ENCODE results near the gene MAMDC4.
"Not testable (repeated sequence)": the region's sequence is repeated elsewhere in the genome, so short reads cannot be mapped to it uniquely, and the experiment has no call there.

The MAMDC4 gene

DNA sequence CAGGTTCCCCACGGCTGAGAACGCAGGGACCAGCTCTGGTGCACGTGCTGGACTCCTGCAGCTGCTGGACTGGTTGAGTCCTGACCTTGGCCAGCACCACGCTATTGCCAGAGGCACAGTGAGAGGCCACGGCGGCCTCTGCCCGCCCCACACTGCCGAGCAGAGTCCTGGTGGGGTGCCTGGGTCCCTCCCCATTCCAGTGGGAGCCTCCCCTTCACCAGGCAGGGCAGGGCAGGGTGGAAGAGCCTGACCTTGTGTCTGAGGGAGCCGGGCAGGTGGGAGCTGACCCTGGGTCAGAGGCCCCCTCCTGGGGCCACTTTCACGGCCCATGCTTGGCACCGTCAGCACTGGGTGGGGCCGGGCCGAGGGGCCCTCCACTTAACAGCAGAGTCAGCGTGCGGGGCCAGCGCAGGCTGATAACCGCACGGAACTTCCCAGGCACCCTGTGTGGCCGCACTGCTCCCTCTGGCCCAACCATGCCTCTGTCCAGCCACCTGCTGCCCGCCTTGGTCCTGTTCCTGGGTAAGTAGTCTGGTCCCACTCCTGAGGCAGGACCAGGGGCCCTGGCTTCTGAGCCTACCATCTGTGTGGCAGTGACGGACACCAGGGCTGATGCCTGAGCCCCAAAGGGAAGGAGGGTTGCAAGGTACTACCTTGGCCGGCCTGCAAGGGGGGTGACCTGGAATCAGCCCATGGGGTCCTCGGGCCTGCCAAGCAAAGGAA is at the start of gene MAMDC4:
Gene MAMDC4 (plus strand): TSS at position 406 of the 723 bp plus-strand sequence. CDS start 71 bp downstream, at position 477.
- DNase-seq = no peak

DNA sequence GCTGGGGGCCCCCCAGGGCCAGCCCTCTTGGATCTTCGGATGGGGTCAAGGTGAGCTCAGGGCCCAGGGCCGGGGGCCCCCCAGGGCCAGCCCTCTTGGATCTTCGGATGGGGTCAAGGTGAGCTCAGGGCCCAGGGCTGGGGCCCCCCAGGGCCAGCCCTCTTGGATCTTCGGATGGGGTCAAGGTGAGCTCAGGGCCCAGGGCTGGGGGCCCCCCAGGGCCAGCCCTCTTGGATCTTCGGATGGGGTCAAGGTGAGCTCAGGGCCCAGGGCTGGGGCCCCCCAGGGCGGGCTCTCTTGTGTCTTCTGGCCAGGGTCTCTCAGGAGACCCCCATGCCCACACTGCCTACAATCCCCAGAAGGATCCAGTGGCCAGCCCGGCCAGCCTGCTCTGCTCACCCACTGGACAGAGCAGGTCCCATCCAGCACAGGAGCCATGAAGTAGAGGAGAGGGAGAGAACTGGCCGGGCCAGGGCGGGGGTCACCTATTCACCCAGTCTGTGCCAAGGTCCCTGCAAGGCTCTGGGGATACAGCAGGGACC is 49.1 kb upstream of the MAMDC4 start:
- DNase-seq = not testable (repeated sequence)

- DNase-seq = peak; percentile 62
Observed at GRCh38 chr9:136803551-136804508, 48.3 kb upstream of the MAMDC4 start.

DNA sequence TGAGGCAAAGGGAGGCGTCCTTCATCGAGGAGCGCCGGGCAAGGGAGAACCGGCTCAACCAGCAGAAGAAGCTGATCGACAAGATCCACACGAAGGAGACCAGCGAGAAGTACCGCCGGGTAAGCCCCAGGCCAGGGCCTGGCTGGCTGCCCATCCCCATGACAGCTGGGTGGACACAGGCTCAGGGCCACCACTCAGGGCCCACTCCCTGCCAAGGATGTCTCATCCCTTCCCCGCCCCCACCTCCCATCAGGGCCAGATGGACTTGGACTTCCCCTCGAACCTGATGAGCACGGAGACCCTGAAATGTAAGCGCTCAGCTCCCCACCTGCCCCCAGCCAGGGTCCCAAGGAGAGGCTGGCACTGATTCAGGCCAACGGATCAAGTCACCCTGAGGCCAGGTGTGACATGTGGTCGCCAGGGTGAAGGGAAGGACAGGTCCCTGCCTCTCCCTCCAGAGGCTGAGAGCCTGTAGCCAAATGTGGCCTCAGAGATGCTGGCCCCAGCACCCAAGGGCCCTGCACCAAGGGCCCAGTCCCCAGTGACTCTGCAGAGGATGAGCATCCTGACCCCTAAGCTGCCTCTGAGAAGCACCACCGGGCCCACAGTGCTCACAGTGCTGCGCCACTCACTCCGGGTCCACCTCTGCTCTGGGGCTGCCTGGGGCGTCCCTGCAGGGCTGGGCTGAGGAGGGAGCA is 47.5 kb upstream of the MAMDC4 start:
- no peak for DNase-seq

GRCh38 chr9:136805207-136805740 is 46.9 kb upstream of the MAMDC4 start:
- DNase-seq = peak; percentile 47

DNA sequence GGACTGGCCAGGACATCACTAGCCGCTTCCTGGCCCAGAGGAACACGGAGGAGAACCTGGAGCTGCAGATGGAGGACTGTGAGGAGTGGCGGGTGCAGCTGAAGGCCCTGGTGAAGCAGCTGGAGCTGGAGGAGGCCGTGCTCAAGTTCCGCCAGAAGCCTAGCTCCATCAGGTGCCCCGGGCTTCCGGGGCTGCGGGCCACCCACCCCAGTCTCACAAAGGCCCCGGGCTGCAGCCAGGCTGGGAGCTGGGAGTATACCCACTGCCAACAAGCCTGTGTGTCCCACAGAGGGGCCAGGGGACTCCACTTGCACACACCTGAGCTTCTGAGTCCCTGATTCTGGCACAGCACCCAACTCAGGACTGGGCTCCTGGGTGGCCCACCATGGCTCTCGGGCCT is 46.1 kb upstream of the MAMDC4 start:
- DNase-seq = no peak

GRCh38 chr9:136806631-136807201 is 45.4 kb upstream of the MAMDC4 start:
- DNase-seq = no peak

DNA sequence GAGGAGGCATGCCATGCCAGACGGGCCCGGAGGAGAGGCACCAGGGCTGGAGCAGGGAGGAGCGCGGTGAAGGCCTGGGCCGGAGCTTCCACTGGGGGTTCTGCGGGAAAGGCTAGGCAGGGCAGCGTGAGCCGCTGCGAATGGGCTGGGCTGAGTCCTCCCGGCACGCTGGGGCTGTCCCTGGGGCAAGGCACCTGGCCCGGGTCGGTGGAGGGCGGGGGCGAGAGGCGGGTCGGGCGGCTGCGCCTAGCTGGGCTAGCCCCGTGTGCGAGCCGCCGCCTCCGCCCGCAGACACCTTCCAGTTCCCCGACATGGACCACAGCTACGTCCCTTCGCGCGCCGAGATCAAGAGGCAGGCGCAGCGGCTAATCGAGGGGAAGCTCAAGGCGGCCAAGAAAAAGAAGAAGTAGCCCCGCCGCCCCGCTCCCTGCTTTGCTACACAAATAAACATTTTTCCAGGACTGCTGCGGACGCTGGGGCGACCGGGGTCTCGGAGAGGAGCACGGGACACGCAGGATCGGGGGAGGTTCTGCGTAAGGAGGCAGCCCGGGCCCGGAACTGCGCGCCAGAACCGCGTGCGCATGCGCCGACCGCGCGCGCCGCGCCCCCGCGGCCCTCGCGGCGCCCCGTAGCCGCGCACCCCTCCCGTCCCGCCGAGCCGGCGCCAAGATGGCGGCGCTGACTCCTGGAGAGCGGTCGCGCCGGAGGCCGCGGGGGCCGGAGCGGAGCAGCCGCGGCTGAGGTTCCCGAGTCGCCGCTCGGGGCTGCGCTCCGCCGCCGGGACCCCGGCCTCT is 44.7 kb upstream of the MAMDC4 start, which contains the start of gene RABL6:
Gene RABL6 (plus strand): TSS at position 668 of the 794 bp plus-strand sequence. CDS start 249 bp downstream, outside the sequence.
- peak; percentile 79 for DNase-seq

DNA sequence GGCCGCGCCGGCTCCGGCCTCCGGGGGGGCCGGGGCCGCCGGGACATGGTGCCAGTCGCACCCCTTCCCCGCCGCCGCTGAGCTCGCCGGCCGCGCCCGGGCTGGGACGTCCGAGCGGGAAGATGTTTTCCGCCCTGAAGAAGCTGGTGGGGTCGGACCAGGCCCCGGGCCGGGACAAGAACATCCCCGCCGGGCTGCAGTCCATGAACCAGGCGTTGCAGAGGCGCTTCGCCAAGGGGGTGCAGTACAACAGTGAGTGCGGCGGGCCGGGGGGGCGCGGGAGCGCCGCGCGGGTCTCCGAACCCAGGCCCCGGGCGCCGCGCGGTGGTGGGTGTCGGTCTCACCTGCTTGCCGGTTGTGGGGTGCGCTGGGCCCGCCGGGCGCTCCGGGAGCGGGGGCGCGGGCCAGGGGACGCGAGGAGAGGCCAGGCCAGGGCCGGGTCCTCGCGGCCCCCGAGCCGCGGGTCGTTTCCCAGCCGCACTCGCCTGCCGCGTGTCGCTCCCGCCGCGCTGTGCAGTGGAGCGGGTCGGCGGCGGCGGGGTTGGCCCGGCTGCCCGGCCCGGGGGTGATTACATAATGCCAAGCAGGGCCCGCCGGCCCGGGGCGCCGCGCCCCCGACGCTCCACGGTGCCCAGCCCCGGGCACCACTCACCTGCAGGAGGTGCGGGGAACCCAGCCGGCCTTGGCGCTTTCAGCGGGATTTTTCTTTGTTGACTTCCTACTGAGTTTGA is 43.9 kb upstream of the MAMDC4 start:
- no peak for DNase-seq

GRCh38 chr9:136808806-136809158 is 43.4 kb upstream of the MAMDC4 start:
- DNase-seq = peak; percentile 17

- DNase-seq = no peak
Observed at GRCh38 chr9:136814725-136815421, 37.3 kb upstream of the MAMDC4 start.

GRCh38 chr9:136815422-136815782 is 36.7 kb upstream of the MAMDC4 start:
- DNase-seq = no peak

GRCh38 chr9:136820971-136821825 is 30.9 kb upstream of the MAMDC4 start:
- DNase-seq = no peak

GRCh38 chr9:136821826-136822544 is 30.2 kb upstream of the MAMDC4 start:
- no peak for DNase-seq

DNA sequence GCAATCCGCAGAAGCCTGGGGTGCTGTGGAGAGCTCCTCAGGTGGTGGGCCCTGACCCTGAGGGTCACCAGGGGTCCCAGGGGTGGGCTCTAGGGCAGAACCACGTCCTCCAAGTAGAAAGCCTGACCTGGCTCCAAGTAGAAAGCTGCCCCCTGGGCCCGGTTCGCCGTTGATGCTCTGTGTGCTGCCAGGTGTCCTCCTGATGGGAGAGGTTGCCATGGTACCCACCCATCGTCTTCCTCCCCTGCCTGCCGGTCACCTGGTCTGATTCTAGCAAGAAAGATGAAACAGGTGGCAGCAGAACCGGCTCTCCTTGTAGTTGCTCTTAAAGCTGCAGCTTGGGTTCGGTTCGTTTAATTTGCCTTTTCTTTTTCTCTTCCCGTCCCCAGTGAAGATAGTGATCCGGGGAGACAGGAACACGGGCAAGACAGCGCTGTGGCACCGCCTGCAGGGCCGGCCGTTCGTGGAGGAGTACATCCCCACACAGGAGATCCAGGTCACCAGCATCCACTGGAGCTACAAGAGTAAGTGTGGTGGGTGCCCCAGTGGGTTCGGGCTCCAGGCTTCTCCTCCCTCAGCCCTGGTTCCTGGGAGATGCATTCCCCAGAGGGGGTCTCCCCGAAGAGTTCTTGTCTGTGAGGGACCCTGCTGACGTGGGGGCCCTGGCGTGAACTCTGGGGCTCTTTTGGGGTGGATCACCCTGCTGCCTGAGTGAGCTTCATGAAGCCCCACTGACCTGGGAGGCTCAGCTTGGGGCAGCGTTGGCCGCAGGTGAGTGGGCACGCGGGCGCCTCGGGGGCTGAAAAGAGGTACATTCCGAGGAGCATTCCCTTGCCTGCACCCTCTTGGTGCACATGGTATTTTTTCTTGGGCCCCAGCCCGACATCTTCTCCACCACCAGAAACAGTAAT is 28.8 kb upstream of the MAMDC4 start:
- no peak for DNase-seq

- no peak for DNase-seq
Observed at GRCh38 chr9:136824496-136825225, 27.5 kb upstream of the MAMDC4 start.

All from NCI-H82 (cell line).